Neural progenitor cell (in vitro differentiated cells): ENCODE results near the gene STK10.

Experiments used
- EZH2 ChIP-seq: fragments of 200-600 bp; sonication (generic); IDR thresholded peaks from 2 replicates; pipeline ENCODE4 v1.6.1; 2017; ENCODE audit warnings: antibody characterized with exemption, mild to moderate bottlenecking, moderate library complexity
- EZH2phosphoT487 ChIP-seq: fragments of 200-600 bp; sonication (generic); IDR thresholded peaks from 2 replicates; pipeline ENCODE4 v1.6.1; 2017; ENCODE audit warnings: antibody characterized with exemption
- TF ChIP-seq, protein P1 (sequence below): fragments of 200-600 bp; sonication (generic); IDR thresholded peaks from 2 replicates; pipeline ENCODE4 v1.5.1; 2017; ENCODE audit warnings: antibody characterized with exemption, mild to moderate bottlenecking

DNA sequence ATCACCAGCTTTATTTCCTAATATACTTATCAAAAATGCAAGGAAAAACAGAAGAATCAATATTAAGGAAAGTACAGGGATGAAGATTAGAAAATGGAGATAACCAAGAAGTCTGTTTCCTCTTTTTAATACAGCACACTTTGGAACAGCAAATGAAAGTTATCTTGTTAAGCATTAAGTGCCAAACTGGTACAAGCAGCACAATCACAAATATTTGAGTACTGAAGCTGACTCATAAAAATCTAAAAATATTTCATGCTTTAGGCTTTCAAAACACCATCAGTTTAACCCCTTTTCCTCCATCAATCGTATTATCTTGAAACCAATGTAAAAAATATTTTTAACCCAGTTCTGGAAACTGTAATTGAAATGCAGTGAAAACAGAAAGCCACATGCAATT lies 184.3 kb downstream of the STK10 start:
- TF ChIP-seq, protein P1, sequence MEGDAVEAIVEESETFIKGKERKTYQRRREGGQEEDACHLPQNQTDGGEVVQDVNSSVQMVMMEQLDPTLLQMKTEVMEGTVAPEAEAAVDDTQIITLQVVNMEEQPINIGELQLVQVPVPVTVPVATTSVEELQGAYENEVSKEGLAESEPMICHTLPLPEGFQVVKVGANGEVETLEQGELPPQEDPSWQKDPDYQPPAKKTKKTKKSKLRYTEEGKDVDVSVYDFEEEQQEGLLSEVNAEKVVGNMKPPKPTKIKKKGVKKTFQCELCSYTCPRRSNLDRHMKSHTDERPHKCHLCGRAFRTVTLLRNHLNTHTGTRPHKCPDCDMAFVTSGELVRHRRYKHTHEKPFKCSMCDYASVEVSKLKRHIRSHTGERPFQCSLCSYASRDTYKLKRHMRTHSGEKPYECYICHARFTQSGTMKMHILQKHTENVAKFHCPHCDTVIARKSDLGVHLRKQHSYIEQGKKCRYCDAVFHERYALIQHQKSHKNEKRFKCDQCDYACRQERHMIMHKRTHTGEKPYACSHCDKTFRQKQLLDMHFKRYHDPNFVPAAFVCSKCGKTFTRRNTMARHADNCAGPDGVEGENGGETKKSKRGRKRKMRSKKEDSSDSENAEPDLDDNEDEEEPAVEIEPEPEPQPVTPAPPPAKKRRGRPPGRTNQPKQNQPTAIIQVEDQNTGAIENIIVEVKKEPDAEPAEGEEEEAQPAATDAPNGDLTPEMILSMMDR: no peak
- TF ChIP-seq EZH2phosphoT487 (no peak), EZH2 (no peak)
